Dendritic cell treated with granulocyte-macrophage colony-stimulating factor and Interleukin-4, amounts not matched to agents 40 ng/mL and 50 ng/mL, for 4 days (primary cell): Measurements from ENCODE around the gene RER1.

Source experiments
- H3K27ac Mint-ChIP-seq: one replicate; pipeline ENCODE4 v1.8.0; 2022; ENCODE audit warnings: mild to moderate bottlenecking, mixed read lengths
- H3K27me3 Mint-ChIP-seq: one replicate; pipeline ENCODE4 v1.8.0; 2022; ENCODE audit warnings: mild to moderate bottlenecking, mixed read lengths
- H3K36me3 Mint-ChIP-seq: one replicate; pipeline ENCODE4 v1.8.0; 2022; ENCODE audit warnings: low read depth, mixed read lengths
- H3K4me1 Mint-ChIP-seq: one replicate; pipeline ENCODE4 v1.8.0; 2022; ENCODE audit warnings: low read depth, mixed read lengths
- H3K4me3 Mint-ChIP-seq: one replicate; pipeline ENCODE4 v1.8.0; 2022; ENCODE audit warnings: mild to moderate bottlenecking, moderate library complexity, mixed read lengths
- H3K9me3 Mint-ChIP-seq: one replicate; pipeline ENCODE4 v1.8.0; 2022; ENCODE audit warnings: mixed read lengths
- intact Hi-C: fragments of 100-400 bp; cut with micrococcal nuclease; formaldehyde crosslinking; loops from one replicate; pipeline ENCODE4 v1.15.0; 2022

Gene RER1

DNA sequence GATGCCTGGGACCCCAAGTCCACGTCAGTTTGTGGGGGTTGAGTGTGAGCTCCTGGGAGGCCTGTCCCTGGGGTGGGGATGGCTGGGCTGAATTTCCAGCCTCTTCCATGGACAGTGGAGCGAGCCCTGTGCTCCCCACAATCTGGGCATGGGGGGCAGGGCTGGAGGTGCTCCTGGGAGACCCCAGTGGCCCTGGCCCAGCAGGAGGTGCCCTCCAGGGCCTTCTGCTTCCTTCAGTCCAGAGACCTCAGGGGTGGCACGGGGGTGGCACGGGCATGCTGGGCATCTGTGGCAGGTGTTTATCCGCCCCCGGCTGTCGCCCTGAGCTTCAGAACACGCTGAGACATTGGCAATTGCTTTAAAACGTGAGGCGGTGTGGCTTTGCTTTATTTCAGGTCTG is 41.1 kb upstream of the RER1 start:
- no peak overlapping the region for H3K27ac Mint-ChIP-seq
- intact Hi-C loops = no loop called here
- no peak overlapping the region for H3K4me3 Mint-ChIP-seq
- H3K27me3 Mint-ChIP-seq = peaks cover 8% of the 10 kb centered on the region
- H3K9me3 Mint-ChIP-seq = no peaks in the 10 kb centered on the region
- no peaks in the 10 kb centered on the region for H3K36me3 Mint-ChIP-seq
- no peaks in the 10 kb centered on the region for H3K4me1 Mint-ChIP-seq

- Mint-ChIP-seq H3K27ac (no peak overlapping the region), H3K27me3 (peaks cover 8% of the 10 kb centered on the region), H3K4me1 (no peaks in the 10 kb centered on the region), H3K9me3 (no peaks in the 10 kb centered on the region), H3K4me3 (no peak overlapping the region), H3K36me3 (no peaks in the 10 kb centered on the region)
- intact Hi-C loops = no loop called here
These were observed 40.6 kb upstream of the RER1 start for GRCh38 chr1:2350911-2351655.

DNA sequence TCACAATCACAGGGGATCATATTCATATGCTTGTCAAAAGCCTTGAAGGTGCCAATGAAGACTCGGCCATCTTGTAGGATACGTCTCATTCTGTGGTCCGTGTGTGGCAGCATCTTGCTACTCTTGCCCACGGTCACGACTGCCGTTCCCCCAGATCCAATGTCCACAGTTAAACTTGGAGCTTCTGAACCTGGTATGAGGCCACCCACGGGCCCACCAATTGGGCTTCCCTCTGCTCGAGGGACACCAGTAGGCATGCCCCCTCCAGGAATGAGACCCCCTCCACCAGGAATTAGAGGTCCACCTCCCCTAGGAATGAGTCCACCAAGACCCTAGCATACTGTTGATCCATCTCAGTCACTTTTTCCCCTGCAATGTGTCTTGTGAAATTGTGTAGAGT is 39.9 kb upstream of the RER1 start:
- intact Hi-C loops = no loop called here
- Mint-ChIP-seq H3K27ac (no peak overlapping the region), H3K27me3 (peaks cover 8% of the 10 kb centered on the region), H3K4me3 (no peak overlapping the region), H3K36me3 (no peaks in the 10 kb centered on the region), H3K9me3 (no peaks in the 10 kb centered on the region), H3K4me1 (no peaks in the 10 kb centered on the region)

DNA sequence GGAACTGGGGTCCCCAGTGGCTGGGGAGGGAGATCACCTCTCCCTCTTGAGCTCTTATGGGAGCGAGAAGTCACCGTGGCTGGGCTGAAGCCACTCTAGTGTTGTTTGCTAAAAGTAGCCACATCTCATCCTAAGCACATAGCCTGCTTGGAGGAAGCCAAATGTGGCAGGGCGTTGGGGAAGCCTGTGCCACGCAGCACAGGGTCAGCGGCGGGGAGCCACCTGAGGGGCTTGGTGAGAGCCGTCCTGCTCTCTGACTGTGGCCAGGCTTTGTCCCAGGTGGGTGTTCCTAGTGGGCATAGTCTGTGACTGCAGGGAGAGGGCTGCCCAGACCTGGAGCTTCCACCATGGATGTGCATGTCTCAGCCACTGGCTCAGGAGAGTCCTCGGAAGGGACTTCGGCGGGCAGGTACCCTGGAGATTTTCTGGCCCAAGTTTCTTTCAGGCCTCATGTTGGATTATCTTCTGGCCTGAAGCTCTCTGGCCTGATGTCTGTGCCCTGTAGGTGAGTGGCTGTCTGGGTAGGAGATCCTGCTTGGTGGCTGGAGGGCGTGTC is 39.2 kb upstream of the RER1 start:
- no peaks in the 10 kb centered on the region for H3K4me1 Mint-ChIP-seq
- no peak overlapping the region for H3K27ac Mint-ChIP-seq
- no peak overlapping the region for H3K4me3 Mint-ChIP-seq
- peaks cover 8% of the 10 kb centered on the region for H3K27me3 Mint-ChIP-seq
- intact Hi-C loops = no loop called here
- H3K36me3 Mint-ChIP-seq = no peaks in the 10 kb centered on the region
- H3K9me3 Mint-ChIP-seq = no peaks in the 10 kb centered on the region

- Mint-ChIP-seq H3K9me3 (no peaks in the 10 kb centered on the region), H3K4me3 (no peak overlapping the region), H3K4me1 (no peaks in the 10 kb centered on the region), H3K36me3 (no peaks in the 10 kb centered on the region), H3K27me3 (peaks cover 8% of the 10 kb centered on the region), H3K27ac (no peak overlapping the region)
- intact Hi-C loops = no loop called here
These were observed 38.6 kb upstream of the RER1 start for GRCh38 chr1:2352897-2353550.

GRCh38 chr1:2353551-2354438 is 37.8 kb upstream of the RER1 start:
- Mint-ChIP-seq H3K9me3 (no peaks in the 10 kb centered on the region), H3K27me3 (peaks cover 8% of the 10 kb centered on the region), H3K36me3 (no peaks in the 10 kb centered on the region), H3K4me1 (no peaks in the 10 kb centered on the region), H3K4me3 (no peak overlapping the region), H3K27ac (no peak overlapping the region)
- intact Hi-C loops = no loop called here

GRCh38 chr1:2354511-2355372 is 36.9 kb upstream of the RER1 start:
- intact Hi-C loops = no loop called here
- Mint-ChIP-seq H3K4me3 (no peak overlapping the region), H3K9me3 (no peaks in the 10 kb centered on the region), H3K27me3 (peaks cover 8% of the 10 kb centered on the region), H3K4me1 (peaks cover 7% of the 10 kb centered on the region), H3K27ac (no peak overlapping the region), H3K36me3 (no peaks in the 10 kb centered on the region)

DNA sequence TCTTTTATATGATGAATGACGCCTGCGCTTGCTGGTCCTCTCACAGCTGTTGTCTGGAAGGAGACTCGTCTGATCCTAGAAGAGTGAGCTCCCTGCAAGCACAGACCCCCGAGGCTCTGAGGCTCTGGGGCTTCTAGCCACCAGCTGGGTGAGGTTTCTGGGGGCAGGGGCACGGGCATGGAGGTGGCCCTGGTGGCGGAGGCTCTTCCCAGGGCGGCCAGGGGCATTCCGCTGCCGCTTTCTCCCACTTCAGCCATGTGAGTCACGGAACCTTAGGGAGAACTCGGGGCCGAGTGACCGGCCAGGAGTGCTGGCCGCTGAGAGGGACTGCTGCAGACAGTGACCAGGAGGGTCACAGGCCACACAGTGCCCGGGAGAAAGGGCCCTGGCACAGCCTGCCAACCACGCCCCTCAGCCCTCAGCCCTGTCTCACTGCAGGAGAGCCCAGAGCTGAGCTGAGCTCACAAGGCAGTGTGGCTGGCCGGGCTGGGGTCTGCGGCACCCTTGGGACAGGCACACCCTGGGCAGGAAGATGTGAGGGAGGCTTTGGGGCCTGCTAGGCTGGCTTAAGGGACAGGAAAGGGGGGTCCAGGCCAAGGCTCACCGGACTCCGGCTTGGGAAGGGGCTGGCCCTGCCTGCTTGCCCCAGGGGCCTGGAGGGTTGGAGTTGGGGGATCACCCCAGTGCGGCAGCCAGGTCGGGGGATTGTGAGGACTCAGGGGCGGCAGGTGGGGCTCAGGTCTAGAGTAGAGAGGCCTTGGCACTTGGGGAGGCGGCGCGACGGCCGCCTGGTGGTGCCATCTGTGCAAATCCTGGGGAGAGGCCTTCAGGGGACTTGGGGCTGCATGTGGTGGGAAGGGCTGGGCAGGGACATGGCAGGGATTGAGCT is 36.0 kb upstream of the RER1 start:
- Mint-ChIP-seq H3K9me3 (no peaks in the 10 kb centered on the region), H3K4me3 (no peak overlapping the region), H3K27me3 (peaks cover 10% of the 10 kb centered on the region), H3K36me3 (no peaks in the 10 kb centered on the region), H3K27ac (no peak overlapping the region), H3K4me1 (peaks cover 15% of the 10 kb centered on the region)
- intact Hi-C loops = no loop called here

DNA sequence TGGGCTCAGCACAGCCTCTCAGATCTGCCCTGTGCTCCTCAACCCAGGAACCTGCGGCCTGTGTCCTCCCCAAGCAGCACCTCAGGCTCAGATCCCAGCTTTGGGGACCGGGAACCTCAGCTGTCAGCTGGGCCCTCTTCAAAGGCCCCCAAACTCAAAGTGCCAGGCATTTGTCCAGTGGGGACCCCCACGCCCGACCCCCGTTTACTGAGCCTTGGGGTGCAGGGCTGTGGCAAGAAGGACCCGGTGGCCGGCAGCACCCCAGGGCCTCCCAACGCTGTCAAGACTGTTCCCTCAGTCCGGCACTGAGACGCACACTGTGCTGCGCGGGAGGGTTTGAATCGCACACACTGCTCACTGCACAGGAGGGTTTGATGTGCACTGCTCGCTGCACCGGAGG is 35.2 kb upstream of the RER1 start:
- Mint-ChIP-seq H3K4me1 (peaks cover 15% of the 10 kb centered on the region), H3K27me3 (peaks cover 8% of the 10 kb centered on the region), H3K36me3 (no peaks in the 10 kb centered on the region), H3K9me3 (no peaks in the 10 kb centered on the region), H3K27ac (no peak overlapping the region), H3K4me3 (no peak overlapping the region)
- intact Hi-C loops = no loop called here

DNA sequence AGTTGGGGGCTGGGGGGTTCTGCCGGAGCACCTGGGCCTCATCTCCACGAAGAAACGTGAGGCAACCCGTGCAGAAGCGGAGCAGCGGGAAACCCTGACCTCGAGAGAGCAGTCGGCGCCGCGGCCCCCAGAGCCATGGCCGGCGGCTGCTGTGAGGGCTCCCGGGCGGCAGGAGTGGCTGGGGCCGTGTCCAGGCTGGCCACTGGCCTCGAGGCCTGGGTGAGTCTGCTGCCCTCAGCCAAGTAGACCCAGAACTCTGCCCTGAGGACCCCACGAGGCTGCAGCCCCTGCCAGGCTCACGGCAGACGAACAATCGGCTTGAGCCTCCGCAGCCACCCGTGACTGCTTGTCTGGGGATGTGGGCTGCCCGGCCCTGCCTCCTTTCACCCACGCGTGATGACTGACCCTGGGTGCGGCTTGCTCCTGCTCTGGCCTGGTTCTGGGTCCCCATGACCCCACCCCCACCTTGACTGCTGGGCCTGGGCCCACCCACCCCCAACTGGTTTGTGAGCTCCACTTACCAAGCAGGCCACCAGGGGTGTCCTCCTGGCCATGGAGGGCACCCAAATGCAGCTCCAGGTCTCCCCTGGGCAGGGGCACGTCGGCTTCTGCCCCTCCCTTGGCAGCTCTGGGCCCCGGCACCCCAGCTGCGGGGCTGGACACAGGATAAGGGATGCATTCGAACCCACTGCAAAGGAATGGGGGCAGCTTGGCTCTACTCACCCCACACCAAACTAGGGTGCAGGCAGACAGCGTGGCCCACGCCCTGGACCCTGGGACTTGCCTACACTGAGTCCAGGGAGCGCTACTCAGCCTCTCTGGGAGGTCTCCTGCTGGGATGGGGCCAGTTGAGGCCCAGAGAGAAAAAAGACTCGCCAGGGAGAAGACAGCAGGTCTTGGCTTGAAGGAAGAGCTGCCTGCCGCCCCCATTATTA is 34.5 kb upstream of the RER1 start:
- Mint-ChIP-seq H3K36me3 (no peaks in the 10 kb centered on the region), H3K9me3 (no peaks in the 10 kb centered on the region), H3K27me3 (peaks cover 8% of the 10 kb centered on the region), H3K4me1 (peaks cover 15% of the 10 kb centered on the region), H3K4me3 (no peak overlapping the region), H3K27ac (no peak overlapping the region)
- intact Hi-C loops = no loop called here

DNA sequence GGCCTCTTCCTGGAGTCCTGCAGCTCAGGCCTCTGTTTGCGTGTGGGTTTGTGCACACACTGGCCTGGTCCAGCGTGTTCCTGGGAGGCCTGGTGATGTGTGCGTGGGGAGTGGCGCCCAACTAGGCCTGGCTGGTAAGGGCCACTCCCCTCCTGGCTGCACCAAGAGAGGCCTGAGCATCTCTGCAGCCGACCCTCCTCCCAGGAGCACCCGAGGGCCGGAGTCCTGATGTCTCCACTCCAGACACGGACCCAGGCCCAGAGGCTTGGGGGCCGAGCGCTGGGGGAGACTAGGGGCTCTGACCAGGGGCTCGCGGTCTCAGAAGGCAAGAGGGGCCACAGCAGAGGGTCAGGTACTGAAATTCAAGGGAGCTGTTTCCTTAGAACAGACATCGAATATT is 33.6 kb upstream of the RER1 start:
- H3K27ac Mint-ChIP-seq = no peak overlapping the region
- peaks cover 5% of the 10 kb centered on the region for H3K27me3 Mint-ChIP-seq
- no peak overlapping the region for H3K4me3 Mint-ChIP-seq
- H3K4me1 Mint-ChIP-seq = peaks cover 15% of the 10 kb centered on the region
- intact Hi-C loops = no loop called here
- no peaks in the 10 kb centered on the region for H3K36me3 Mint-ChIP-seq
- no peaks in the 10 kb centered on the region for H3K9me3 Mint-ChIP-seq
